Measurements from ENCODE around the gene SYCN.

- TF ChIP-seq POLR2A (IDR thresholded peaks at IDR 0.05) (no peak), CTCF (IDR thresholded peaks at IDR 0.05) (no peak)
Observed at GRCh38 chr19:39199025-39199424, 5.0 kb downstream of the SYCN start.

Data from uterus (tissue), 2 donors.